Measurements from ENCODE around the gene INSR.
A peak's percentile ranks its signal among the peaks of the same experiment; 100 is the strongest.

The INSR gene

DNA sequence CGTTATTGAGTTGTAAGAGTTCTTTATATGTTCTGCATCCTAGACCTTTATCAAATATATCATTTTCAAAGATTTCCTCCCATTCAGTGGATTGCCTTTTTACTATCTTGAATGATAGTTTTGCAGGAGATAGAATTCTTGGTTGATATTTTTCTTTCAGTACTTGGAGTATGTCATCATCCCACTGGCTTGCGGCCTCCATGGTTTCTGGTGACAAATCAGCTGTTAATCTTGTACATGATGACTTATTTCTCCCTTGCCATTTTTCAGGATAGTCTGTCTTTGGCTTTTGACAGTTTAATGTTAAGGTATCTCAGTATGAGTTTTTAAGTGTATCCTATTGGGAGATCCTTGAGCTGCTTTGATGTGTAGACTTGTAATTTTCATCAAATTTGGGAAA lies 216.2 kb downstream of the INSR start:
- H3K4me3 ChIP-seq (ENCODE audit: low read length) = no peak overlapping the region
- no peak for DNase-seq (ENCODE audit: low read depth)
- TF ChIP-seq, protein P1, sequence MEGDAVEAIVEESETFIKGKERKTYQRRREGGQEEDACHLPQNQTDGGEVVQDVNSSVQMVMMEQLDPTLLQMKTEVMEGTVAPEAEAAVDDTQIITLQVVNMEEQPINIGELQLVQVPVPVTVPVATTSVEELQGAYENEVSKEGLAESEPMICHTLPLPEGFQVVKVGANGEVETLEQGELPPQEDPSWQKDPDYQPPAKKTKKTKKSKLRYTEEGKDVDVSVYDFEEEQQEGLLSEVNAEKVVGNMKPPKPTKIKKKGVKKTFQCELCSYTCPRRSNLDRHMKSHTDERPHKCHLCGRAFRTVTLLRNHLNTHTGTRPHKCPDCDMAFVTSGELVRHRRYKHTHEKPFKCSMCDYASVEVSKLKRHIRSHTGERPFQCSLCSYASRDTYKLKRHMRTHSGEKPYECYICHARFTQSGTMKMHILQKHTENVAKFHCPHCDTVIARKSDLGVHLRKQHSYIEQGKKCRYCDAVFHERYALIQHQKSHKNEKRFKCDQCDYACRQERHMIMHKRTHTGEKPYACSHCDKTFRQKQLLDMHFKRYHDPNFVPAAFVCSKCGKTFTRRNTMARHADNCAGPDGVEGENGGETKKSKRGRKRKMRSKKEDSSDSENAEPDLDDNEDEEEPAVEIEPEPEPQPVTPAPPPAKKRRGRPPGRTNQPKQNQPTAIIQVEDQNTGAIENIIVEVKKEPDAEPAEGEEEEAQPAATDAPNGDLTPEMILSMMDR (conservative IDR thresholded peaks at IDR 0.05; ENCODE audit: low read depth, low read length) = no peak

DNA sequence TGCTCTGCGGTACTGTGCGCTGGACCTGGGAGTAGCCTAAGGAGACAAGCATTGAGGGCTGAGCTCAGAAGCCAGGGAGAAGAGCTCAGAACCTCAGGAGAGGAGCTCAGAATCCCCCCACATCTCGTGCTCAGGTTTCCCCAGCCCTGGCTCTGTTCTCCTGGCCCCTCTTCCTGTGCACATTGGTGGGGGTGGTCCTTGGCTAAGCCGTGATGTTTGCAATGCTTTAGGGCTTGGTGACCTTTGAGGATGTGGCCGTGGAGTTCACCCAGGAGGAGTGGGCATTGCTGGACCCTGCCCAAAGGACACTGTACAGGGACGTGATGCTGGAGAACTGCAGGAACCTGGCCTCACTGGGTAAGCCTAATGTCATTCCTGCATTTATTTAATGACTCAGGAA lies 218.1 kb downstream of the INSR start:
- DNase-seq (ENCODE audit: low read depth) = no peak
- TF ChIP-seq, protein P1 (conservative IDR thresholded peaks at IDR 0.05; ENCODE audit: low read depth, low read length) = no peak
- no peak overlapping the region for H3K4me3 ChIP-seq (ENCODE audit: low read length)

DNA sequence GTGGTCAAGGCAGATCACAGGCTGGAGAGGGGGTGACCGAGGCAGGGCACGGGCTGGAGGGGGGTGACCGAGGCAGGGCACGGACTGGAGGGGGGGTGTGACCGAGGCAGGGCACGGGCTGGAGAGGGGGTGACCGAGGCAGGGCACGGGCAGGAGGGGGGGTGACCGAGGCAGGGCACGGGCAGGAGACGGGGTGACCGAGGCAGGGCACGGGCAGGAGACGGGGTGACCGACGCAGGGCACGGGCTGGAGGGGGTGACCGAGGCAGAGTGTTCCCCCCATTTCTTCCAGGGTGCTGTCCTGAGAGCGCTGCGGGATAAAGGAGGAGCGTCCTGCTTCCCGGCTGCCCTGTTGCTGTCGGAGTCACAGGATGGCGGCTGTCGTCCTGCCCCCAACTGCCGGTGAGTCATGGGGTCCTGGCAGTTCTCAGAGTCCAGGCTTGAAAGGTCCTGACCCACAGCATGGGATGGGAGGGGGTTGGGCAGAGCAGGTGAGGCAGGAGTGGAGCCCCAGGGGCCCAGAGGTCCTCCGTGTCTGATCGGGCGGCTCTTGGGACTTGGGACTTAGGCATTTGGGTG lies 219.4 kb downstream of the INSR start:
- TF ChIP-seq, protein P1 (conservative IDR thresholded peaks at IDR 0.05; ENCODE audit: low read depth, low read length) = no peak
- H3K4me3 ChIP-seq (ENCODE audit: low read length) = no peak overlapping the region
- DNase-seq (ENCODE audit: low read depth) = no peak

DNA sequence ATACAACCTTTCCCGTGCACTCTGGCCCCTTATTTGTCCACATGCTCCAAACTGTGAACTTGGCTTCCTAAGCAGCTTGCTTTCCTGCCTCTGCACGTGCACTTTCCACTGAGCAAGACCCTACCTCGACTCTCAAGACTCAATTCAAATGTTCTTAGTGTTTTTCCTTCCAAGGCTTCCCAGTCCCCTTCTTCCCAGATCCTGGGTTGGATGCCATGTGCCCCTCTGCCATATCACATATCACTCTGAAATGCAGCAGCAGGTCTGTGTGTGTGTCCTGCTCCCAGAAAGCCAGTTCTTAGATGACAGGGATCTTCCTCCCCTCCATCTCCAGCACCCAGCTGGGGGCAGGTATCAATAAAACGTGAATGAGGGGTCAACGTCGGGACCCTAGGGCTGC lies 221.7 kb downstream of the INSR start:
- no peak for DNase-seq (ENCODE audit: low read depth)
- TF ChIP-seq, protein P1 (conservative IDR thresholded peaks at IDR 0.05; ENCODE audit: low read depth, low read length) = no peak
- no peak overlapping the region for H3K4me3 ChIP-seq (ENCODE audit: low read length)

DNA sequence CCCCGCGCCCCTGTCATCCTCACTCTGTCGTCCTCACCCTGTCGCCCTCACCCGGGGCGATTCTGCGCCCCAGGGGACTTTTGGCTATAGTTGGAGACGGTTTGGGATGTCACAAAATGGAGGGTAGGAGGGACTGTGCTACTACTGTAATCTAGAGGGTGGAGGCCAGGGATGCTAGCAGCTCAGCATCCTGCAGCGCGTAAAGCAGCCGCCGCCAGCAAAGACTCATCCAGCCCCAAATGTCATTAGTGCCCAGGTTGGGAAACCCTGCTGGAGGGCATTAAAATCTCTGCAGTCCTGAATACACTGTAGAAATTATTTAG lies 224.3 kb downstream of the INSR start:
- DNase-seq (ENCODE audit: low read depth) = no peak
- TF ChIP-seq, protein P1 (conservative IDR thresholded peaks at IDR 0.05; ENCODE audit: low read depth, low read length) = no peak
- H3K4me3 ChIP-seq (ENCODE audit: low read length) = peak overlapping the region; percentile 96

DNA sequence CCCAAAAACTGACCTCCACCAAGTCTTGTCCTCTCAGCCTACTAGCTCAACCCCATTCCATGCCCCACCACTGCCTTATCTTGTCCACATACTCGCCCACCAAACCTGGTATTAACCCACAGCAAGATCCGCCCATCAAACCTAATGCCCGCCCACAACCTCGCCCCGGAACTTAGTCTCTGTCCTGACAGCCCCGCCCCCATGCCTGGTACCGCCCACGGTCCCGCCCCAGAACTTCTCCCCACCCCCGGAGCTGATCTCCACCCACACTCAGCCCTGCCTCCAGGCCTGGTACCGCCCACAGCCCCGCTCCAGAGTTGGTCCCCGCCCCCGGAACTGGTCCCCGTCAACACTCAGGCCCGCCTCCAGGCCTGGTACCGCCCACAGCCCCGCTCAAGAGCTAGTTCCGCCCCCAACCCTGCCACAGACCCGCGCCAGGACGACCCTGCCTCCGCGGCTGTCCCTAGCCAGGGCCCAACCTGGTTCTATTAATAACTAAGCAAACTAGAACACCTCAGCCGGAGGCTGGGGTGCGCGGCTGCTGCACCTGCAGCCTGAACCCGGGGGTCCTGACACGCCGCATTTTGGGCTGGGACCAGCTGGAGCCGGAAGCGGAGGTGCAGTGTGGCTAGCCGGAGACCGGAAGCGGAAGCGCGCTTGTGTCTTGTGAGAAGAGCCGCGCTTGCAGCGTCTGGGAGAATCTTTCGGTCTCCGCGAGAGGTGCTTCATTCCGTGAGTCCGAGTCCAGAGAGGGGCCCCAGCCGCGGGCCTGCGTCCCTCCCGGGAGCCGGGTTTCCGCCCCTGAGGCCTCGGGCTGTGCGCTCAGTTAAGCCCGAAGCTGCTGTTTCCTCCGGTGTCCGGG lies 224.9 kb downstream of the INSR start, which contains the start of gene ZNF557:
TSS of gene ZNF557 (plus strand) at position 662 of the 862 bp plus-strand sequence. CDS start 5,372 bp downstream, outside the sequence.
- TF ChIP-seq, protein P1 (conservative IDR thresholded peaks at IDR 0.05; ENCODE audit: low read depth, low read length) = no peak
- peak; percentile 87 for DNase-seq (ENCODE audit: low read depth)
- peak within 1 kb of the TSS; percentile 96 for H3K4me3 ChIP-seq (ENCODE audit: low read length)

DNA sequence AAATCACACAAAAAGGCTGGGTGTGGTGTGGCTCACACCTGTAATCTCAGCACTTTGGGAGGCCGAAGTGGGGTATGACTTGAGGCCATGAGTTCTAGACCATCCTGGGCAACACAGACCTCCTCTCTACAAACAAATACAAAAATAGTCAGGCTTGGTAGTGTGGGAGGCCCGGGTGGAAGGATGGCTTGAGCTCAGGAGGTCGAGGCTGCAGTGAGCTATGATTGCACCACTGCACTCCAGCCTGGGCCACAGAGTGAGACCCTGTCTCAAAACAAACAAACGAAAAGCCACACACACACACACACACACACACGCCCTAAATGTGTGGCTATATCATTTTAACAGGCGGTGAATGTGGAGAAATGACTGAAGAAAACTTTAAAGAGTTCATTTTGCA lies 225.6 kb downstream of the INSR start:
- no peak for DNase-seq (ENCODE audit: low read depth)
- TF ChIP-seq, protein P1 (conservative IDR thresholded peaks at IDR 0.05; ENCODE audit: low read depth, low read length) = no peak
- no peak overlapping the region for H3K4me3 ChIP-seq (ENCODE audit: low read length)

All from retinal pigment epithelial cell (primary cell).